NCI-H526 (cell line): ENCODE data around the gene OR4N2.
"Not testable (repeated sequence)": the region's sequence is repeated elsewhere in the genome, so short reads cannot be mapped to it uniquely, and the experiment has no call there.

Source experiments
- DNase-seq, 2 experiments: peaks; one replicate each; lab custom pipeline; 2025; lab: John Stamatoyannopoulos, UW

The OR4N2 gene

DNA sequence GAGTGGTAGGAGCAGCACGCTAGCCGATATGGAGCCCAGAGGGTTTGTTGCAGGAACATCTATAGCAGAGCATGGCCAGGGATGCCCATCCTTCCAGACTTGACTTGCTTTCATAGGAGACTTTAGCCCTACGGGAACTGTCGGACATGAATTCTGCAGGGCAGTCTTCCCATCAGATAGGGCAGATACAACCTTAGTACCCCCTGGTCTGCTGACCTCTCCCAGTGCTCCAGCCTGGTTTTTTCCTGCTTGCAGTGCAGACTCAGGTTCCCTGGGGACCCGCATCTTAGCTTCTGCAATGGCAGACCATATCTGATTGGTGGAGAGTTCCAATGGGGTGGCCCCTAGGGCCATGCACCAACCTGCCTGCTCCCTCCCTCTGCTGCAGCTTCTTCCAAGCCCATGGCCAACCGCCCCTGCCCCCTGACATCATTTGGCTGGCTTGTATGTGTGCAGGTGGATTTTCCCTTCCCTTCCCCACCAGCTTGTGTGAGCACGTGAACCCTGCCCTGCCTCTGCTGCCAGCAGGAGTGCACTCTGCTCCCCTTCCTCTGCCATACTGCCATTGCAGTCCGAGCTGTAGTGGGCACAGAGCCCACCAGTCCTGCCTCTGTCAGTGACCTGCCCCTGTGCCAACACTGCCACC lies 30.8 kb downstream of the OR4N2 start:
- not testable (repeated sequence) for DNase-seq

DNA sequence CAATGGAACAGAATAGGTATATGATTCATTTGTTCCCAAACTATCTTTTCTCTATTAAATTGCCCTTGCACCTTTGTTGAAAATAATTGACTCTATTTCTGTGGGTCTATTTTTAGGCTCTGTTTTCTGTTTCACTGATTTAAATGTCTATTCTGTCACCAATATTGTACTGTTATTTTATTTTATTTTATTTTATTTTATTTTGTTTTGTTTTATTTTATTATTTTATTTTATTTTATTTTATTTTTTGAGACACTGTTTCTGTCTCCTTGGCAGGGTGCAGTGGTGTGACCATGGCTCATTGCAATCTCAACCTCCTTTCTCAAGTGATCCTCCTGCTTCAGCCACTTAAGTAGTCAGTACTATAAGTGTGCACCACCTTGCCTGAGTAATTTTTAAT lies 34.9 kb downstream of the OR4N2 start:
- DNase-seq, result no peak

DNA sequence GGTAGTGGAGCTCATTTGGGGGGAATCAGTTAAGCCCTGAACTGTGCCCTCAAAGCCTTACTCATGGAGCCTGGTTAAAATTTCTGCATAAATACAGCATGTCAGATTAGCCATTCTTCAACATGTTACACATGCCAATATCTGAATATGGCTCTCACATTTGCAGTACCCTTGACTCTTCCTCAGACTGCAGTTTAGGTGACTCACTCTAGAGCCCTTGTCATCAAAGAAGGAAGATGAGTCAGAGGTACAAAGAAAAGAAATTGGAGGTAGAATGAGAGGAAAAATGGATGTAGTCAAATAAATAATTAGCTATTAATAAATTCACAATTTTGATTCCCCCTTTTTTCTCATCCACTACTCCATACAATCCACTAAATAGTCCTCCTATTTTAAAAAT lies 47.8 kb downstream of the OR4N2 start:
- no peak for DNase-seq

GRCh38 chr14:19866061-19866669 lies 62.6 kb downstream of the OR4N2 start:
- DNase-seq, result not testable (repeated sequence)

GRCh38 chr14:19873178-19873577 lies 69.6 kb downstream of the OR4N2 start:
- DNase-seq, result peak in 1 of 2 experiments; percentile 1

DNA sequence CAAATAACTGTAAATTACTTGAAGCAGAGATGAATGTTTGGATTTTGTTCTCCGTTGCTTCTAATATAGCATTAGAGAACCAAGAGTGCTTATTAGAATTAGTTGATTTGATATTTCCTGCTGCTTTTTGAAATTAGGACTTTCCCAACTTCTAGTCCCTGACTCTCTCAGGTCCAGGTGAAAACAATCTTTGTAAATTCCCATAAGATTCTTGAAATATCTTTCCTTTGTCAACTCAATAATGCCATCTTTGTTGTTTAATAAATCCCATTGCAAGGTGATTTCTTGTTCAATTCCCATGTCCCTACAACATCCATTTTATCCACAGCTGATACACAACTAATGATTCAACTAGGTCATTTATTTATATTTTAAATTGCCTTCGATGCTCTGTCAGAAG lies 71.3 kb downstream of the OR4N2 start, which contains the start of gene OR4K2:
Gene OR4K2, plus strand, starts transcription at position 301 of the 400 bp plus-strand sequence. CDS start 1,126 bp downstream, outside the sequence.
- DNase-seq, result no peak

GRCh38 chr14:19878029-19878642 lies 74.6 kb downstream of the OR4N2 start:
- DNase-seq, result peak in 1 of 2 experiments; percentile 19
